Mucosa of descending colon (tissue), 3 donors: ENCODE data around the gene DTX1. TPM values are rescaled to one million over a fixed set of nuclear protein-coding genes. Genes with fewer than 3 reads are reported as not detected.

Experiments used
- ATAC-seq: fragments of 200-7000 bp; cut with Tn5 transposase; one replicate; pipeline ENCODE4 v1.9.1; 2020; ENCODE audit warnings: mild to moderate bottlenecking, moderate library complexity
- DNase-seq, 3 donors: peaks; one replicate each; pipeline ENCODE4 v3.0.0-alpha.2; 2020
- H3K36me3 ChIP-seq: fragments of 200-600 bp; one replicate; pipeline ENCODE4 v1.8.0; 2021; ENCODE audit warnings: low read depth, mild to moderate bottlenecking
- H3K4me1 ChIP-seq: fragments of 200-600 bp; one replicate; pipeline ENCODE4 v1.8.0; 2021; ENCODE audit warnings: low read depth, mild to moderate bottlenecking
- H3K4me3 ChIP-seq: fragments of 200-600 bp; one replicate; pipeline ENCODE4 v1.8.0; 2021; ENCODE audit warnings: mild to moderate bottlenecking
- H3K9me3 ChIP-seq: fragments of 200-600 bp; one replicate; pipeline ENCODE4 v1.8.0; 2021; ENCODE audit warnings: mild to moderate bottlenecking
- CTCF ChIP-seq: fragments of 200-600 bp; IDR thresholded peaks from one replicate; pipeline ENCODE4 v1.8.0; 2022; ENCODE audit warnings: antibody characterized with exemption, mild to moderate bottlenecking
- intact Hi-C, 2 donors: fragments of 100-400 bp; cut with DNase I in 1 of 2; cut with micrococcal nuclease in 1 of 2; formaldehyde crosslinking; loops; one replicate each; pipeline versions ENCODE4 v1.11.0 to v1.11.1; 2022; cut with DNase I, micrococcal nuclease
- total RNA-seq, 3 donors: library from RNA; stranded (reverse); fragmentation: NEBNext Ultra II Directional in 2 of 3; extraction: Animal tissue kit (Norgen Biotek cat#: 25700) in 2 of 3; gene quantifications; one replicate each; pipeline versions ENCODE4 v1.2.1 to v1.2.4, GENCODE V29; 2021 to 2023
- donor health status: DM: no; HTN: no; CAD: no; lungs with moderate emphysema.
- donor health status: DM: no; HTN: no; CAD: no.
- donor health status: DM: no; HTN: yes; CAD: no.

The DTX1 gene
- total RNA-seq, 3 donors from 2014 or later = 0.67 to 5.9 (median 1.6) TPM

- Histone ChIP-seq H3K4me1 (no peaks in the 10 kb centered on the region), H3K9me3 (peaks cover 10% of the 10 kb centered on the region), H3K4me3 (no peak overlapping the region), H3K36me3 (no peaks in the 10 kb centered on the region)
- no peak for ATAC-seq
- no peak for DNase-seq
- intact Hi-C loops = no loop called here
- no peak for TF ChIP-seq CTCF
Measured at GRCh38 chr12:113146999-113147398, 90.5 kb downstream of the DTX1 start.

Other genes starting within 250 kb of the DTX1 start
- 100 to 1,000 TPM in 2 of 3 donors, 10 to 100 TPM in 1; 67.9 to 162 (median 103) TPM for gene OAS1, start 149.8 kb upstream of the DTX1 start, total RNA-seq
- gene OAS3, start 118.3 kb upstream of the DTX1 start, total RNA-seq = 10 to 100 TPM; 14.8 to 27.4 (median 22.3) TPM
- 1 to 10 TPM; 4.6 to 7.0 (median 5.5) TPM for gene OAS2, start 78.2 kb upstream of the DTX1 start, total RNA-seq
- 1 to 10 TPM; 3.3 to 7.9 (median 6.5) TPM for gene RASAL1, start 79.0 kb downstream of the DTX1 start, total RNA-seq
- gene CFAP73, start 93.0 kb downstream of the DTX1 start, total RNA-seq = under 1 TPM in 1 of 3 donors, not detected in 2; 0.34 TPM
- gene DDX54, start 128.7 kb downstream of the DTX1 start, total RNA-seq = 10 to 100 TPM; 46.4 to 60.6 (median 53.2) TPM
- gene RITA1, start 129.0 kb downstream of the DTX1 start, total RNA-seq = 10 to 100 TPM; 13.0 to 17.0 (median 14.9) TPM
- 100 to 1,000 TPM in 1 of 3 donors, 10 to 100 TPM in 2; 89.9 to 133 (median 91.3) TPM for gene TPCN1, start 164.7 kb downstream of the DTX1 start, total RNA-seq